ENCODE results near the gene CNTNAP2. TPM values are rescaled to one million over a fixed set of nuclear protein-coding genes. Genes with fewer than 3 reads are reported as not detected.

The CNTNAP2 gene
- total and polyA plus RNA-seq, 9 of the 15 experiments (the other 6 are each of a cell fraction or from before 2014, with no cell fraction given): 0.04 to 0.62 (median 0.09) TPM; not detected in 4

GRCh38 chr7:148021507-148022045, 1905.0 kb downstream of the CNTNAP2 start:
- CTCF ChIA-PET (ENCODE audit: low intra/inter-chr PET ratio): no interaction called here
- Histone ChIP-seq H3K9me3 (replicated peaks; ENCODE audit: control insufficient read depth, insufficient read depth, low read depth, low read length) (no peaks in the 10 kb centered on the region), H3K4me3 (no peak overlapping the region), H3K4me1 (replicated peaks in 1 of 2; ENCODE audit: control insufficient read depth in 2 of 2, insufficient read depth in 2 of 2, low read length in 2 of 2) (no peaks in the 10 kb centered on the region), H3K79me2 (ENCODE audit: control insufficient read depth, insufficient read depth, low read length) (no peaks in the 10 kb centered on the region), H4K20me1 (replicated peaks; ENCODE audit: control insufficient read depth, insufficient read depth, low read length) (no peaks in the 10 kb centered on the region), H3K9ac (ENCODE audit: insufficient read depth in 1 of 2, low read depth in 2 of 2, low read length in 2 of 2) (no peak overlapping the region), H3K27ac (ENCODE audit: extremely low read depth, low read depth, low read length) (no peak overlapping the region), H3K27me3 (ENCODE audit: control insufficient read depth in 2 of 2, insufficient read depth in 2 of 2, low read length in 2 of 2) (no peaks in the 10 kb centered on the region), H3K36me3 (ENCODE audit: control insufficient read depth, insufficient read depth, low read length) (no peaks in the 10 kb centered on the region), H3K4me2 (ENCODE audit: insufficient read depth, low read length) (no peak overlapping the region), H3K9me1 (ENCODE audit: control insufficient read depth, insufficient read depth, low read length) (no peaks in the 10 kb centered on the region), H2AFZ (ENCODE audit: low read depth, low read length) (no peak overlapping the region)
- FAIRE-seq: no peak
- no peak for DNase-seq (ENCODE audit: extremely low read depth in 1 of 4, low spot score in 3 of 4)
- no TSS peak for BruUV-seq (replicated peaks)
- TF ChIP-seq ZNF444 (CRISPR knock-in tag; IDR thresholded peaks at IDR 0.05) (no peak), ZNF551 (CRISPR knock-in tag; IDR thresholded peaks at IDR 0.05) (no peak), ETV1 (tag; conservative IDR thresholded peaks at IDR 0.05; ENCODE audit: low read depth) (no peak), ZNF668 (CRISPR knock-in tag; IDR thresholded peaks at IDR 0.05) (no peak), KHSRP (IDR thresholded peaks at IDR 0.05) (no peak)
- TF ChIP-seq, protein P1, sequence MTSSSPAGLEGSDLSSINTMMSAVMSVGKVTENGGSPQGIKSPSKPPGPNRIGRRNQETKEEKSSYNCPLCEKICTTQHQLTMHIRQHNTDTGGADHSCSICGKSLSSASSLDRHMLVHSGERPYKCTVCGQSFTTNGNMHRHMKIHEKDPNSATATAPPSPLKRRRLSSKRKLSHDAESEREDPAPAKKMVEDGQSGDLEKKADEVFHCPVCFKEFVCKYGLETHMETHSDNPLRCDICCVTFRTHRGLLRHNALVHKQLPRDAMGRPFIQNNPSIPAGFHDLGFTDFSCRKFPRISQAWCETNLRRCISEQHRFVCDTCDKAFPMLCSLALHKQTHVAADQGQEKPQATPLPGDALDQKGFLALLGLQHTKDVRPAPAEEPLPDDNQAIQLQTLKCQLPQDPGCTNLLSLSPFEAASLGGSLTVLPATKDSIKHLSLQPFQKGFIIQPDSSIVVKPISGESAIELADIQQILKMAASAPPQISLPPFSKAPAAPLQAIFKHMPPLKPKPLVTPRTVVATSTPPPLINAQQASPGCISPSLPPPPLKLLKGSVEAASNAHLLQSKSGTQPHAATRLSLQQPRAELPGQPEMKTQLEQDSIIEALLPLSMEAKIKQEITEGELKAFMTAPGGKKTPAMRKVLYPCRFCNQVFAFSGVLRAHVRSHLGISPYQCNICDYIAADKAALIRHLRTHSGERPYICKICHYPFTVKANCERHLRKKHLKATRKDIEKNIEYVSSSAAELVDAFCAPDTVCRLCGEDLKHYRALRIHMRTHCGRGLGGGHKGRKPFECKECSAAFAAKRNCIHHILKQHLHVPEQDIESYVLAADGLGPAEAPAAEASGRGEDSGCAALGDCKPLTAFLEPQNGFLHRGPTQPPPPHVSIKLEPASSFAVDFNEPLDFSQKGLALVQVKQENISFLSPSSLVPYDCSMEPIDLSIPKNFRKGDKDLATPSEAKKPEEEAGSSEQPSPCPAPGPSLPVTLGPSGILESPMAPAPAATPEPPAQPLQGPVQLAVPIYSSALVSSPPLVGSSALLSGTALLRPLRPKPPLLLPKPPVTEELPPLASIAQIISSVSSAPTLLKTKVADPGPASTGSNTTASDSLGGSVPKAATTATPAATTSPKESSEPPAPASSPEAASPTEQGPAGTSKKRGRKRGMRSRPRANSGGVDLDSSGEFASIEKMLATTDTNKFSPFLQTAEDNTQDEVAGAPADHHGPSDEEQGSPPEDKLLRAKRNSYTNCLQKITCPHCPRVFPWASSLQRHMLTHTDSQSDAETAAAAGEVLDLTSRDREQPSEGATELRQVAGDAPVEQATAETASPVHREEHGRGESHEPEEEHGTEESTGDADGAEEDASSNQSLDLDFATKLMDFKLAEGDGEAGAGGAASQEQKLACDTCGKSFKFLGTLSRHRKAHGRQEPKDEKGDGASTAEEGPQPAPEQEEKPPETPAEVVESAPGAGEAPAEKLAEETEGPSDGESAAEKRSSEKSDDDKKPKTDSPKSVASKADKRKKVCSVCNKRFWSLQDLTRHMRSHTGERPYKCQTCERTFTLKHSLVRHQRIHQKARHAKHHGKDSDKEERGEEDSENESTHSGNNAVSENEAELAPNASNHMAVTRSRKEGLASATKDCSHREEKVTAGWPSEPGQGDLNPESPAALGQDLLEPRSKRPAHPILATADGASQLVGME (CRISPR knock-in tag; IDR thresholded peaks at IDR 0.05): no peak
- TF ChIP-seq, protein P2, sequence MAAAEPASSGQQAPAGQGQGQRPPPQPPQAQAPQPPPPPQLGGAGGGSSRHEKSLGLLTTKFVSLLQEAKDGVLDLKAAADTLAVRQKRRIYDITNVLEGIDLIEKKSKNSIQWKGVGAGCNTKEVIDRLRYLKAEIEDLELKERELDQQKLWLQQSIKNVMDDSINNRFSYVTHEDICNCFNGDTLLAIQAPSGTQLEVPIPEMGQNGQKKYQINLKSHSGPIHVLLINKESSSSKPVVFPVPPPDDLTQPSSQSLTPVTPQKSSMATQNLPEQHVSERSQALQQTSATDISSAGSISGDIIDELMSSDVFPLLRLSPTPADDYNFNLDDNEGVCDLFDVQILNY (CRISPR knock-in tag; IDR thresholded peaks at IDR 0.05): no peak
- TF ChIP-seq, protein P3, sequence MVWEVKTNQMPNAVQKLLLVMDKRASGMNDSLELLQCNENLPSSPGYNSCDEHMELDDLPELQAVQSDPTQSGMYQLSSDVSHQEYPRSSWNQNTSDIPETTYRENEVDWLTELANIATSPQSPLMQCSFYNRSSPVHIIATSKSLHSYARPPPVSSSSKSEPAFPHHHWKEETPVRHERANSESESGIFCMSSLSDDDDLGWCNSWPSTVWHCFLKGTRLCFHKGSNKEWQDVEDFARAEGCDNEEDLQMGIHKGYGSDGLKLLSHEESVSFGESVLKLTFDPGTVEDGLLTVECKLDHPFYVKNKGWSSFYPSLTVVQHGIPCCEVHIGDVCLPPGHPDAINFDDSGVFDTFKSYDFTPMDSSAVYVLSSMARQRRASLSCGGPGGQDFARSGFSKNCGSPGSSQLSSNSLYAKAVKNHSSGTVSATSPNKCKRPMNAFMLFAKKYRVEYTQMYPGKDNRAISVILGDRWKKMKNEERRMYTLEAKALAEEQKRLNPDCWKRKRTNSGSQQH (CRISPR knock-in tag; IDR thresholded peaks at IDR 0.05): no peak
- POLR2A ChIA-PET: no interaction called here
- intact Hi-C loops (cut with micrococcal nuclease): no loop called here
- WGBS (ENCODE audit: insufficient coverage, low coverage, missing lambda C conversion rate): 0% methylated on average over 17 of the region's 17 CpGs
- no peak for ATAC-seq
- in situ Hi-C loops (cut with MboI): no loop called here
